CD4-positive, alpha-beta T cell (primary cell): ENCODE measurements around the gene RNF222. TPM values are rescaled to one million over a fixed set of nuclear protein-coding genes. Genes with fewer than 3 reads are reported as not detected.

Experiments used
- ATAC-seq: fragments of 200-7000 bp; cut with Tn5 transposase; one replicate; pipeline ENCODE4 v1.10.0; 2022; ENCODE audit warnings: mild to moderate bottlenecking; ENCODE audit not compliant: poor library complexity
- CTCF ChIA-PET: fragments of 350-600 bp; sonication (Branson Sonifier 250); formaldehyde crosslinking; loops from one replicate; lab custom pipeline; 2021; ENCODE audit warnings: antibody characterized with exemption, inconsistent platforms; lab: Charles Lee
- POLR2A ChIA-PET: fragments of 350-600 bp; sonication (Branson Sonifier 250); formaldehyde crosslinking; loops from one replicate; lab custom pipeline; 2021; ENCODE audit warnings: antibody characterized with exemption, inconsistent platforms; lab: Charles Lee
- DNase-seq, 14 experiments: peaks; one replicate each; pipeline ENCODE4 v3.0.0-alpha.2; 2013 to 2020; ENCODE audit warnings: mixed read lengths in 2 of 14
- H3K27ac ChIP-seq, 2 donors: one replicate each; pipeline versions ENCODE4 v1.5.1 to v1.7.0; 2013; ENCODE audit warnings: low read length in 2 of 2, low read depth in 1 of 2, mild to moderate bottlenecking in 1 of 2
- H3K27me3 ChIP-seq, 2 experiments: 1 replicate in 1 of 2; 2 replicates in 1 of 2; pipeline versions ENCODE4 v1.6.1 to v1.7.0; 2013; ENCODE audit warnings: low read length in 2 of 2, control low read depth in 1 of 2, mild to moderate bottlenecking in 1 of 2, moderate library complexity in 1 of 2; ENCODE audit not compliant: insufficient read depth in 2 of 2, control insufficient read depth in 1 of 2
- H3K36me3 ChIP-seq: one replicate; pipeline ENCODE4 v1.6.1; 2013; ENCODE audit warnings: low read length, control low read depth; ENCODE audit not compliant: insufficient read depth
- H3K4me1 ChIP-seq: one replicate; pipeline ENCODE4 v1.6.1; 2013; ENCODE audit warnings: low read length, control low read depth; ENCODE audit not compliant: insufficient read depth
- H3K4me3 ChIP-seq: one replicate; pipeline ENCODE4 v1.5.1; 2013; ENCODE audit warnings: mild to moderate bottlenecking, low read length, moderate library complexity
- H3K9me3 ChIP-seq, 2 experiments: 1 replicate in 1 of 2; 2 replicates in 1 of 2; pipeline versions ENCODE4 v1.6.1 to v1.7.0; 2013; ENCODE audit warnings: low read length in 2 of 2, mild to moderate bottlenecking in 2 of 2, control low read depth in 1 of 2, moderate library complexity in 1 of 2; ENCODE audit not compliant: control insufficient read depth in 1 of 2, insufficient read depth in 1 of 2
- H3K27ac Mint-ChIP-seq: one replicate; pipeline ENCODE4 v1.8.0; 2020; ENCODE audit warnings: mixed read lengths
- H3K27me3 Mint-ChIP-seq: one replicate; pipeline ENCODE4 v1.8.0; 2021; ENCODE audit warnings: mixed read lengths
- H3K36me3 Mint-ChIP-seq: one replicate; pipeline ENCODE4 v1.8.0; 2021; ENCODE audit warnings: low read depth, mixed read lengths
- H3K4me1 Mint-ChIP-seq: one replicate; pipeline ENCODE4 v1.8.0; 2021; ENCODE audit warnings: low read depth, mixed read lengths
- H3K4me3 Mint-ChIP-seq: one replicate; pipeline ENCODE4 v1.8.0; 2020; ENCODE audit warnings: mild to moderate bottlenecking, mixed read lengths
- H3K9me3 Mint-ChIP-seq: one replicate; pipeline ENCODE4 v1.8.0; 2020; ENCODE audit warnings: mixed read lengths
- intact Hi-C, 2 experiments: fragments of 100-400 bp; cut with DNase I in 1 of 2; cut with micrococcal nuclease in 1 of 2; formaldehyde crosslinking; loops; one replicate each; pipeline versions ENCODE4 v1.15.1 to v1.9.0; 2023 to 2025; cut with DNase I, micrococcal nuclease
- polyA plus RNA-seq, 2 donors: library from polyadenylated mRNA; unstranded; fragments of 120-200 nt; gene quantifications; one replicate each; pipeline ENCODE4 v1.2.1, GENCODE V29; 2013
- total RNA-seq, 174 experiments: library from RNA in 2 of 174; stranded (reverse) in 2 of 174; gene quantifications; one replicate each; pipeline ENCODE4 v1.2.3 and lab custom pipeline; 2021 to 2026
- TF ChIP-seq, protein P1 (sequence below): fragments of 200-600 bp; IDR thresholded peaks from one replicate; pipeline ENCODE4 v1.8.0; 2022; ENCODE audit warnings: antibody characterized with exemption, mild to moderate bottlenecking

Gene RNF222, protein sequence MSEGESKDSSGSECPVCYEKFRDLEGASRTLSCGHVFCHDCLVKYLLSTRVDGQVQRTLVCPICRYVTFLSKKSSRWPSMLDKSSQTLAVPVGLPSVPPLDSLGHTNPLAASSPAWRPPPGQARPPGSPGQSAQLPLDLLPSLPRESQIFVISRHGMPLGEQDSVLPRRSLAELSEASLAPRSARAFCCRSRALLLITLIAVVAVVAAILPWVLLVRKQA
- total RNA-seq (1 to 10 TPM; 1.2 TPM), total RNA-seq (lab: John Stamatoyannopoulos, UW) (0 to 9.1 (median 0.17) reads per million in 172 experiments)
- 0.24 TPM for polyA plus RNA-seq (2013, experiment 1 of 2)
- 0.53 TPM for polyA plus RNA-seq (2013, experiment 2 of 2)

DNA sequence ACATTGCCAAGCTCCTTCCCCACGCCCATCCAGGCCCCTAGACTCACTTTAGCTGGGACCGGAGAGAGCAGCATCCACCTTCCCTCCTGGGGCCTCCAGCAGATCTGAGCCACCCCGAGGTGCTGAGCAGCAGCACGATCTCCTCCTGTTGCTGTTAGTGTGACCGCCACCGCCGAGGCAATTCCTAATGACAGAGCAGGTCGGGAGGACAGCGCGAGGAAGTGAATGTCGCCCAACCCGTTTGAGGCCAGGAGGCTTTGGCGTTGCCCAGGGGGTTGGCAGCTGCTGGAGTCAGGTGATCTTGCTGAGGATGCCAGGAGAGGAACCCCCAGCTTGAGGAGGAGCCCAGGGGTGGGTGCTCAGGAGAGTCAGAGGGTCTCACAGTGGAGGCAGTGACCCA, at the start of gene RNF222:
RNF222 (minus strand) TSS at position 192 of the 400 bp plus-strand sequence. CDS start 4,366 bp downstream, outside the sequence.
- H3K4me3 Mint-ChIP-seq: no peak within 1 kb of the TSS

DNA sequence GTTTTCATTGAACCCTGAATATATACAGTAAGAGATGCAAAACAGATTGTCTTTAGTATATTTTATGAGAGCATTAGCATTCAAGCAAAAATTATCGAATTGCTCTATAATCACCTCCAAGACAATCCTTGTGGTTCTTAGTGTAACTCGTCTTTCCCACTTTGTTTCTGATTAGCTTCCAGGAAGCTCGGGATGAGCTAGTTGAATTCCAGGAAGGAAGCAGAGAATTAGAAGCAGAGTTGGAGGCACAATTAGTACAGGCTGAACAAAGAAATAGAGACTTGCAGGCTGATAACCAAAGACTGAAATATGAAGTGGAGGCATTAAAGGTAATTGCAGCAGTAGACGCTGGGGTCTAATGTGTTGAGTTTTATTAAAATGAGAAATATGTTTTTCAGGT, 47.9 kb upstream of the RNF222 start:
- intact Hi-C loops: no loop called here
- no peak for DNase-seq
- Mint-ChIP-seq H3K27ac (no peak overlapping the region), H3K4me1 (peaks cover 55% of the 10 kb centered on the region), H3K4me3 (no peak overlapping the region), H3K36me3 (peaks cover 88% of the 10 kb centered on the region), H3K9me3 (no peaks in the 10 kb centered on the region), H3K27me3 (no peaks in the 10 kb centered on the region)
- peaks cover 64% of the 10 kb centered on the region for H3K36me3 ChIP-seq
- peaks cover 15% of the 10 kb centered on the region for H3K4me1 ChIP-seq
- no peak overlapping the region for H3K4me3 ChIP-seq
- no peak for ATAC-seq
- H3K9me3 ChIP-seq: no peaks in the 10 kb centered on the region
- TF ChIP-seq, protein P1, sequence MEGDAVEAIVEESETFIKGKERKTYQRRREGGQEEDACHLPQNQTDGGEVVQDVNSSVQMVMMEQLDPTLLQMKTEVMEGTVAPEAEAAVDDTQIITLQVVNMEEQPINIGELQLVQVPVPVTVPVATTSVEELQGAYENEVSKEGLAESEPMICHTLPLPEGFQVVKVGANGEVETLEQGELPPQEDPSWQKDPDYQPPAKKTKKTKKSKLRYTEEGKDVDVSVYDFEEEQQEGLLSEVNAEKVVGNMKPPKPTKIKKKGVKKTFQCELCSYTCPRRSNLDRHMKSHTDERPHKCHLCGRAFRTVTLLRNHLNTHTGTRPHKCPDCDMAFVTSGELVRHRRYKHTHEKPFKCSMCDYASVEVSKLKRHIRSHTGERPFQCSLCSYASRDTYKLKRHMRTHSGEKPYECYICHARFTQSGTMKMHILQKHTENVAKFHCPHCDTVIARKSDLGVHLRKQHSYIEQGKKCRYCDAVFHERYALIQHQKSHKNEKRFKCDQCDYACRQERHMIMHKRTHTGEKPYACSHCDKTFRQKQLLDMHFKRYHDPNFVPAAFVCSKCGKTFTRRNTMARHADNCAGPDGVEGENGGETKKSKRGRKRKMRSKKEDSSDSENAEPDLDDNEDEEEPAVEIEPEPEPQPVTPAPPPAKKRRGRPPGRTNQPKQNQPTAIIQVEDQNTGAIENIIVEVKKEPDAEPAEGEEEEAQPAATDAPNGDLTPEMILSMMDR: no peak
- ChIA-PET POLR2A (interaction anchor here (1.2 kb wide), 1 partner anchor 9 kb away, joined by 6 read pairs; no protein-coding TSS in a partner anchor), CTCF (no interaction called here)
- no peaks in the 10 kb centered on the region for H3K27me3 ChIP-seq
- H3K27ac ChIP-seq: no peak overlapping the region

More for the DNA sequence above, at the start of gene RNF222:
- no peak within 1 kb of the TSS for H3K27ac ChIP-seq
- peaks cover 0 to 4% of the 10 kb centered on the region in 2 experiments for H3K9me3 ChIP-seq
- Mint-ChIP-seq H3K27ac (no peak within 1 kb of the TSS), H3K4me1 (peaks cover 11% of the 10 kb centered on the region), H3K27me3 (peaks cover 35% of the 10 kb centered on the region), H3K9me3 (no peaks in the 10 kb centered on the region), H3K36me3 (no peaks in the 10 kb centered on the region)
- TF ChIP-seq, protein P1: no peak
- ATAC-seq (no peak), DNase-seq (no peak)
- no peak within 1 kb of the TSS for H3K4me3 ChIP-seq
- intact Hi-C loops: no loop called here
- peaks cover 17% of the 10 kb centered on the region for H3K4me1 ChIP-seq
- H3K36me3 ChIP-seq: no peaks in the 10 kb centered on the region
- H3K27me3 ChIP-seq: peaks cover 16 to 17% of the 10 kb centered on the region in 2 experiments
- POLR2A ChIA-PET: no interaction called here
- CTCF ChIA-PET: no interaction called here

GRCh38 chr17:8444494-8444893, 46.9 kb upstream of the RNF222 start:
- Mint-ChIP-seq H3K27me3 (no peaks in the 10 kb centered on the region), H3K36me3 (peaks cover 89% of the 10 kb centered on the region), H3K4me1 (peaks cover 62% of the 10 kb centered on the region), H3K4me3 (no peak overlapping the region), H3K9me3 (no peaks in the 10 kb centered on the region), H3K27ac (no peak overlapping the region)
- ChIA-PET POLR2A (no interaction called here), CTCF (no interaction called here)
- TF ChIP-seq, protein P1: no peak
- H3K4me1 ChIP-seq: peaks cover 15% of the 10 kb centered on the region
- no peaks in the 10 kb centered on the region for H3K9me3 ChIP-seq
- H3K27me3 ChIP-seq: no peaks in the 10 kb centered on the region
- no peak overlapping the region for H3K27ac ChIP-seq
- no peak overlapping the region for H3K4me3 ChIP-seq
- ATAC-seq (no peak), DNase-seq (no peak)
- H3K36me3 ChIP-seq: peaks cover 65% of the 10 kb centered on the region
- intact Hi-C loops: no loop called here
